Stomach smooth muscle (tissue), 2 donors: ENCODE data around the gene OSBPL7.

ENCODE experiments used
- H3K27ac ChIP-seq: one replicate; pipeline ENCODE4 v1.7.0; 2013; ENCODE audit warnings: mild to moderate bottlenecking, low read length, inconsistent platforms
- H3K27me3 ChIP-seq, 2 donors: one replicate each; pipeline ENCODE4 v1.7.0; 2013; ENCODE audit warnings: low read length in 2 of 2; ENCODE audit not compliant: insufficient read depth in 2 of 2, control insufficient read depth in 1 of 2
- H3K36me3 ChIP-seq, 2 donors: one replicate each; pipeline ENCODE4 v1.7.0; 2013; ENCODE audit warnings: low read length in 2 of 2; ENCODE audit not compliant: control insufficient read depth in 2 of 2, insufficient read depth in 2 of 2
- H3K4me1 ChIP-seq: one replicate; pipeline ENCODE4 v1.7.0; 2013; ENCODE audit warnings: low read length; ENCODE audit not compliant: control insufficient read depth, insufficient read depth
- H3K4me3 ChIP-seq, 2 donors: one replicate each; pipeline ENCODE4 v1.7.0; 2013; ENCODE audit warnings: low read length in 2 of 2
- H3K9ac ChIP-seq, 2 donors: one replicate each; pipeline ENCODE4 v1.7.0; 2013; ENCODE audit warnings: low read length in 2 of 2, mild to moderate bottlenecking in 1 of 2
- H3K9me3 ChIP-seq, 2 donors: one replicate each; pipeline ENCODE4 v1.7.0; 2013; ENCODE audit warnings: low read length in 2 of 2; ENCODE audit not compliant: control insufficient read depth in 2 of 2
- donor health status: healthy.
- donor health status: Pancreatic carcinoma.

The OSBPL7 gene

GRCh38 chr17:47846716-47847340 lies 25.2 kb upstream of the OSBPL7 start:
- H3K9ac ChIP-seq: no peak overlapping the region
- no peaks in the 10 kb centered on the region for H3K9me3 ChIP-seq
- H3K4me3 ChIP-seq: no peak overlapping the region
- peaks cover 14% of the 10 kb centered on the region for H3K4me1 ChIP-seq
- H3K36me3 ChIP-seq: no peaks in the 10 kb centered on the region
- H3K27ac ChIP-seq: no peak overlapping the region
- H3K27me3 ChIP-seq: peaks cover 57 to 58% of the 10 kb centered on the region in 2 donors

DNA sequence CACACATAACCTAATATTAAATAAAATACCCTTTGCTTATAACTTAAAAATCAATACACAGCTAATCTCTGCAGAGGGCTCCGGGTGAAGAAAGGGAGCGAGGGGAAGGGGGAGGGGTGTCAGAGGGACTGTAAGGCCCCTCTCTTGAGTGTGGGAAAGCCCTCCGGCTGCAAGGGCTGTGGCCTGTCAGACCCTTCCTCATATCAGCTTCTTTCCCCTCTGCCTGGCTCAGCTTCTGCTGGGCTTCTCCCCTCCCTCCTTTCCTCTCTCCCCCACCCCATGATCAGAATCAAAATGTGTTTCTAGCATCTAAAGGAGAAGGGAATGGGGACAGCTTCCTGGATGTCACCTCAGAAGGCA lies 24.1 kb upstream of the OSBPL7 start:
- no peak overlapping the region for H3K4me3 ChIP-seq
- H3K27ac ChIP-seq: no peak overlapping the region
- peaks cover 47 to 52% of the 10 kb centered on the region in 2 donors for H3K27me3 ChIP-seq
- H3K9me3 ChIP-seq: no peaks in the 10 kb centered on the region
- no peak overlapping the region for H3K9ac ChIP-seq
- no peaks in the 10 kb centered on the region for H3K36me3 ChIP-seq
- peaks cover 14% of the 10 kb centered on the region for H3K4me1 ChIP-seq

- no peaks in the 10 kb centered on the region for H3K36me3 ChIP-seq
- peaks cover 41 to 46% of the 10 kb centered on the region in 2 donors for H3K27me3 ChIP-seq
These were observed 23.5 kb upstream of the OSBPL7 start for GRCh38 chr17:47844814-47845715.

DNA sequence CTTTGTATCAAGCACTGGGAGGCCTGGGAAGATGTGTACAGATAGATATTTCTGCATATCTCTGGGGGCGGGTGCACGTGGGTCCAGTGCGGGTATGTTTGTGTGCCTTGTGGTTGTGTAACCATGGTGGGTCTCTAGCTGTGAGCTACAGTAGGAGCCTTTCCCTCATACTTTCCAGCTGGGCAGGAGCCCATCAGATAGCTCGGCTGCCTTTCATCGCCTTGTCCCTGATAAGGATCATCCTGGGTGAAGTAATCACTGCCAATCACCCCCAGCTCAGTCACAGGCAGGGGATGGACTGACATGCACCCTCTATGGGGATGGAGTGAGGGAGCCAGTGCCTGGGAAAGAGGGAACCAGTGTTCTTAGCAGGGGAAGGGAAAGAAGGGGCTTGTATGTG lies 22.6 kb upstream of the OSBPL7 start:
- peaks cover 23% of the 10 kb centered on the region for H3K4me1 ChIP-seq
- H3K27me3 ChIP-seq: peaks cover 34 to 38% of the 10 kb centered on the region in 2 donors
- H3K9ac ChIP-seq: no peak overlapping the region
- no peak overlapping the region for H3K4me3 ChIP-seq
- H3K9me3 ChIP-seq: no peaks in the 10 kb centered on the region
- no peak overlapping the region for H3K27ac ChIP-seq
- no peaks in the 10 kb centered on the region for H3K36me3 ChIP-seq

More at GRCh38 chr17:47844814-47845715, 23.5 kb upstream of the OSBPL7 start:
- no peak overlapping the region for H3K27ac ChIP-seq
- no peak overlapping the region for H3K4me3 ChIP-seq
- no peaks in the 10 kb centered on the region for H3K9me3 ChIP-seq
- no peak overlapping the region for H3K9ac ChIP-seq
- peaks cover 17% of the 10 kb centered on the region for H3K4me1 ChIP-seq

DNA sequence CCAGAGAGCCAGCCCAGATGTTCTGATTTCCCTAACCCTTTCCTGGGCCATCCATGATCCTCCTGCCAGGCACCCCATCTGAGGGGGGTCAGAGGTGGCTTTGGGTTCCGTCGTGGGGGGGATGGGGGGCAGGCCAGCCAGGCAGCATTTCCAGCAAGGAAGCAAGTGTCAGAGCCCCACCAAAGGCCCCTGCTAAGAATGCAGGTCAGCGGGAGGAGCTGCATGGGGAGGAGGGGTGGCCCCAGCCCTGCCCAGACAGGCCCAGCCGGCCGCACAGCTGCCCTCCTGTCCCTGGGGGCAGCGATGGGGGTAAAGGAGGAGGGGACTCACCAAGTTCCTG lies 21.8 kb upstream of the OSBPL7 start:
- H3K36me3 ChIP-seq: peaks cover 0 to 5% of the 10 kb centered on the region in 2 donors
- no peak overlapping the region for H3K9ac ChIP-seq
- peaks cover 26 to 29% of the 10 kb centered on the region in 2 donors for H3K27me3 ChIP-seq
- H3K4me1 ChIP-seq: peaks cover 23% of the 10 kb centered on the region
- no peaks in the 10 kb centered on the region for H3K9me3 ChIP-seq
- no peak overlapping the region for H3K27ac ChIP-seq
- no peak overlapping the region for H3K4me3 ChIP-seq

DNA sequence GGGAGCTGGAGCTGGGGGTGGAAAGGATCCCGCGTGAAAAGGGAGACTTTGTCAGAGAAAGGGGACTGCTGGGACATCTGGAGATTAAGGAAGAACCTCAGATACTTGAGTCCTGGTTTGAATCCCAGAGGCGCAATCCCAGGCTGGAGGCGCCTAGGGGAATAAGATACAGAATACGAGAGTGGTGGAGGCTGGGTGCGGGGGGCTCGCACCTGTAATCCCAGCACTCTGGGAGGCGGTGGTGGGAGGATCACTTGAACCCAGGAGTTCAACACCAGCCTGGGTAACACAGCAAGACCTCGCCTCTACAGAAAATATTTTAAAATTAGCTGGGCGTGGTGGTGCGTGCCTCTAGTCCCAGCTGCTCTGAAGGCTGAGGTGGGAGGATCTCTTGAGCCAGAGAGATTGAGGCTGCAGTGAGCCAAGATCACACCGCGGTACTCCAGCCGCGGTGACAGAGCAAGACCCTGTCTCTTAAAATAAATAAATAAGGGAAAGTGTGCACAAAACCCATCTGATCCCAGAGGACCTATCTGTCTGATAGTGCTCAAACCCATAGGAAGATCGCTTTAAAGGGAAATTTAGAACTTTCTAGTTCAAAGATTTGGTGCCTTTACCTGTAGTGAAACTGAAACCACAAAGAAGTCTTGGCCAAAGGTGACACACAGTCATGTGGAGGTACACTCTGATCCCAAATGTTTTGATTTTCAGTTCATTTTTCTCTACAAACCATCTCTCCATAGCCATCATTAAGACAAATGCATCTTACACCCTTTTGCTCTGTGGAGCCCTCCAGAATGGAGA lies 20.1 kb upstream of the OSBPL7 start:
- peaks cover 24% of the 10 kb centered on the region for H3K4me1 ChIP-seq
- peak overlapping the region; percentile 76 to 93 for H3K4me3 ChIP-seq
- H3K9ac ChIP-seq: peak overlapping the region; percentile 78 to 80
- peaks cover 9 to 12% of the 10 kb centered on the region in 2 donors for H3K27me3 ChIP-seq
- no peaks in the 10 kb centered on the region for H3K9me3 ChIP-seq
- peaks cover 0 to 5% of the 10 kb centered on the region in 2 donors for H3K36me3 ChIP-seq
- H3K27ac ChIP-seq: peak overlapping the region; percentile 41

- Histone ChIP-seq H3K36me3 (peaks cover 2 to 5% of the 10 kb centered on the region in 2 donors), H3K4me3 (peak within 1 kb of the TSS; percentile 76 to 93), H3K27ac (peak within 1 kb of the TSS; percentile 41), H3K9me3 (no peaks in the 10 kb centered on the region), H3K27me3 (peaks cover 3 to 5% of the 10 kb centered on the region in 2 donors), H3K4me1 (peaks cover 24% of the 10 kb centered on the region), H3K9ac (peak within 1 kb of the TSS; percentile 78 to 80)
These were observed 19.3 kb upstream of the OSBPL7 start, which contains the start of gene SCRN2 for GRCh38 chr17:47840742-47841487. SCRN2 (minus strand) TSS chr17:47841273; CDS start chr17:47840843, 430 bp downstream.

GRCh38 chr17:47840001-47840741 lies 18.6 kb upstream of the OSBPL7 start:
- H3K9me3 ChIP-seq: no peaks in the 10 kb centered on the region
- H3K4me1 ChIP-seq: peaks cover 24% of the 10 kb centered on the region
- peak overlapping the region; percentile 76 to 93 for H3K4me3 ChIP-seq
- H3K27me3 ChIP-seq: peaks cover 0 to 2% of the 10 kb centered on the region in 2 donors
- peak overlapping the region; percentile 41 for H3K27ac ChIP-seq
- H3K36me3 ChIP-seq: peaks cover 4 to 5% of the 10 kb centered on the region in 2 donors
- H3K9ac ChIP-seq: peak overlapping the region; percentile 78 to 80

DNA sequence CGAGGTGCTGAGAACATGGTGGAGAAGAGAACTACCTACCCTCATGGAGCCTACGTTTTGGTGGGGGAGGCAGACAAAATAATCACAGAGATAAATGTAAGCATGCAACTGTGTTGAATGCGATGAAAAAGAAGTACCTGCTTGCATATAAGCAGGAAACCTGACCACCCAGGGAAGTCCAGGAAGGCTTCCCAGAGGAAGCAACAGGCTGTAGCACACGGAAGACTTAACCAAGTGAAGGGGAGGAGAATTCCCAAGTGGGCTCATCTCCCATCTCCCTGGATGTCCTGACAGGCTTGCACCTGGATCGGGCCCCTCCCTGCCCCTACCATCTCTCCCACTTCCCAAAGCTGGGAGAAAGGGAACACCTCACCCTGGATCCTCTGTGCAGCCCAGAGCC lies 17.5 kb upstream of the OSBPL7 start:
- no peak overlapping the region for H3K4me3 ChIP-seq
- no peak overlapping the region for H3K9ac ChIP-seq
- H3K27ac ChIP-seq: no peak overlapping the region
- H3K36me3 ChIP-seq: peaks cover 4 to 5% of the 10 kb centered on the region in 2 donors
- H3K27me3 ChIP-seq: no peaks in the 10 kb centered on the region
- H3K4me1 ChIP-seq: peaks cover 24% of the 10 kb centered on the region
- H3K9me3 ChIP-seq: no peaks in the 10 kb centered on the region
